Measurements from ENCODE around the gene TEPSIN. TPM values are rescaled to one million over a fixed set of nuclear protein-coding genes. Genes with fewer than 3 reads are reported as not detected.

TEPSIN gene
- total RNA-seq, 4 donors from 2014 or later, result 61.2 to 336 (median 121) TPM

DNA sequence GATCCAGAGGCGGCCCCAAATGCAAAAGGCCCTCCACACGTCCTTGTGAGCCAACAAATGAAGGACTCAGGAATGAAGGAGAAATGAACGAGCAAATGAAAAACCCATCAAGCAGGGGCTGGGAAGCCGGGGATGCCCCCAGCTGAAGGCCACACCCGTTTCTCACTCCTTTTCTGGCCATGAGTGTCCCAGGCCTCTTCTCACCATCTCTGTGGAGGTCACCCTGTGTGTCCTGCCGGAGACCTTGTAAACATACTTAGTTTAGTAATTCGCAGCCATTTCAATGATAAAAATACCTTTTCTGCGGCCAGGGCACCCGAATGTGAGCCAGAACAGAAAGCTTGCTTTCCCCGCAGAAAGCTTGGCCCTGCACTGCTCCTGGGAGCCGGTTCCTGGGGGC lies 51.7 kb downstream of the TEPSIN start:
- H3K4me3 ChIP-seq, result no peak overlapping the region
- TF ChIP-seq POLR2AphosphoS5 (IDR thresholded peaks at IDR 0.05) (no peak), POLR2A (IDR thresholded peaks at IDR 0.05) (no peak), EP300 (IDR thresholded peaks at IDR 0.05; ENCODE audit: low read depth) (no peak)
- TF ChIP-seq, protein P1, sequence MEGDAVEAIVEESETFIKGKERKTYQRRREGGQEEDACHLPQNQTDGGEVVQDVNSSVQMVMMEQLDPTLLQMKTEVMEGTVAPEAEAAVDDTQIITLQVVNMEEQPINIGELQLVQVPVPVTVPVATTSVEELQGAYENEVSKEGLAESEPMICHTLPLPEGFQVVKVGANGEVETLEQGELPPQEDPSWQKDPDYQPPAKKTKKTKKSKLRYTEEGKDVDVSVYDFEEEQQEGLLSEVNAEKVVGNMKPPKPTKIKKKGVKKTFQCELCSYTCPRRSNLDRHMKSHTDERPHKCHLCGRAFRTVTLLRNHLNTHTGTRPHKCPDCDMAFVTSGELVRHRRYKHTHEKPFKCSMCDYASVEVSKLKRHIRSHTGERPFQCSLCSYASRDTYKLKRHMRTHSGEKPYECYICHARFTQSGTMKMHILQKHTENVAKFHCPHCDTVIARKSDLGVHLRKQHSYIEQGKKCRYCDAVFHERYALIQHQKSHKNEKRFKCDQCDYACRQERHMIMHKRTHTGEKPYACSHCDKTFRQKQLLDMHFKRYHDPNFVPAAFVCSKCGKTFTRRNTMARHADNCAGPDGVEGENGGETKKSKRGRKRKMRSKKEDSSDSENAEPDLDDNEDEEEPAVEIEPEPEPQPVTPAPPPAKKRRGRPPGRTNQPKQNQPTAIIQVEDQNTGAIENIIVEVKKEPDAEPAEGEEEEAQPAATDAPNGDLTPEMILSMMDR (IDR thresholded peaks at IDR 0.05), result no peak
- in situ Hi-C loops (cut with MboI; ENCODE audit: low pct_ligation_motif_present in 1 of 4, low pct_unique_long_range_greater_than_20kb in 1 of 4, low sequenced_read_pairs in 3 of 4) (no loop called here), intact Hi-C loops (cut with DNase I; ENCODE audit: low total_unique reads) (no loop called here)
- peaks cover 24% of the 10 kb centered on the region for H3K27me3 ChIP-seq
- DNase-seq, result no peak
- no peaks in the 10 kb centered on the region for H3K36me3 ChIP-seq
- H3K4me1 ChIP-seq, result no peaks in the 10 kb centered on the region
- H3K9me3 ChIP-seq, result no peaks in the 10 kb centered on the region
- 86 to 100% methylated on average over 2 to 11 of the region's 11 CpGs for WGBS, 2 donors (ENCODE audit: low coverage in 1 of 2)
- no peak overlapping the region for H3K27ac ChIP-seq

DNA sequence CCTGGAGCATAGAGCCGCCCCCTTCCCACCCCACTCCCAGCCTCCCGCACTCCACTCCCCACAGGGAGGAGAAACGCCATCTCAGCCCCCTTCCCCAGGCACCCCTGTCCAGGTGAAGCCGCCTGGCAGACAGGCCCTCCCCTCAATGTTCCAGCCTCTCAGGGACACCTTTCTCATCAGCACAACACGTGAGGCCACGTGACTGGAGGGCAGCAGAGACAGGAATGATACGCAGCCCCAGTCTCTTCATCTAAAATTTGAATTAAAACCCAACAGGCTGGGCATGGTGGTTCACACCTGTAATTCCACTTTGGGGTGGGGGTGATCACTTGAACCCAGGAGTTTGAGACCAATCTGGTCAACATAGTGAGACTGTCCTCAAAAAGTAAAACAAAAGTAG lies 52.7 kb downstream of the TEPSIN start:
- no peak overlapping the region for H3K27ac ChIP-seq
- 76 to 80% methylated on average over 1 to 7 of the region's 7 CpGs for WGBS, 2 donors (ENCODE audit: low coverage in 1 of 2)
- H3K36me3 ChIP-seq, result no peaks in the 10 kb centered on the region
- peaks cover 33% of the 10 kb centered on the region for H3K27me3 ChIP-seq
- TF ChIP-seq, protein P1 (IDR thresholded peaks at IDR 0.05), result no peak
- no peak for TF ChIP-seq POLR2AphosphoS5 (IDR thresholded peaks at IDR 0.05)
- no peaks in the 10 kb centered on the region for H3K9me3 ChIP-seq
- in situ Hi-C loops (cut with MboI; ENCODE audit: low pct_ligation_motif_present in 1 of 4, low pct_unique_long_range_greater_than_20kb in 1 of 4, low sequenced_read_pairs in 3 of 4), result no loop called here
- H3K4me3 ChIP-seq, result no peak overlapping the region
- DNase-seq, result no peak
- no peaks in the 10 kb centered on the region for H3K4me1 ChIP-seq
- intact Hi-C loops (cut with DNase I; ENCODE audit: low total_unique reads), result no loop called here

DNA sequence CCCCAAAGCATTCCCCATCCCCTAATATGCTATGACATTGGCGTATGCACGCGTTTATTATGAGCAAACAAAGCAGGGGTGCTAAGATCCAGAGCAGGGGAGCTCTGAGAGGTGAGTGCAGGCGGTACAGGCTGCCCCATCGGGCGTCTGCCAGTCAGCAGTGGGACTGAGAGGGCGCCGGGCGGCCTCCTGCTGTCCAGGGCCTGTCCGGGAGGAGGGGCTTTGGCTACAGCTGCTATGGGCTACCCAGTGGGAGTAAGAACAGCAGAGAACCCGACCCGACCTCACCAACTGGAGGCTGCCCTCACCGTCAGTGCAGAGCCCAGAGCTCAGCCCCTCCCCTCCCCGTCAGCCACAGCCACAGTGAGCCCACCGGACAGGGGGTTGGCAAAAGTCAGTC lies 54.3 kb downstream of the TEPSIN start:
- Histone ChIP-seq H3K27ac (no peak overlapping the region), H3K4me3 (no peak overlapping the region), H3K4me1 (no peaks in the 10 kb centered on the region), H3K9me3 (no peaks in the 10 kb centered on the region), H3K27me3 (peaks cover 33% of the 10 kb centered on the region), H3K36me3 (no peaks in the 10 kb centered on the region)
- 20 to 35% methylated on average over 1 to 15 of the region's 15 CpGs for WGBS, 2 donors (ENCODE audit: low coverage in 1 of 2)
- in situ Hi-C loops (cut with MboI; ENCODE audit: low pct_ligation_motif_present in 1 of 4, low pct_unique_long_range_greater_than_20kb in 1 of 4, low sequenced_read_pairs in 3 of 4), result no loop called here
- DNase-seq, result no peak
- intact Hi-C loops (cut with DNase I; ENCODE audit: low total_unique reads), result no loop called here
- TF ChIP-seq POLR2AphosphoS5 (IDR thresholded peaks at IDR 0.05) (no peak), POLR2A (IDR thresholded peaks at IDR 0.05) (no peak), EP300 (IDR thresholded peaks at IDR 0.05; ENCODE audit: low read depth) (no peak)
- TF ChIP-seq, protein P1 (IDR thresholded peaks at IDR 0.05), result no peak

DNA sequence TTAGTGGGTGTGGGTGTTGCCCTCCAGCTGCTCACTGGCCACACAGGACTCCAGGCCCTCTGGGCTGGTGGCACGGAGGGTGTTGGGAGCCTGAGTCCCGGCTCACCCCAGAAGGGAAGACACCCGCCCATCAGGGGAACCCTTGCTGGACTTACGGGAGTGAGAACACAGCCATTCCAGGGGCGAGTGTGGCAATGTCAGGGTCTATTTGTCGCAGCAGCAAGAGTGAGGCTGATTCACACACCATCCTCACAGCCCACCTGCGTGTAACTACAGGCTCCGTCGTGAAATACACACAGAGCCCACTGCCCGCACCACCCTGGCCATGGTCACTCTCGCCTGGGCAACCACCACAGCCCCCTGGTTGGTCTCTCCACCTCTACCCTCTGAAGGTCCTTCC lies 55.0 kb downstream of the TEPSIN start:
- intact Hi-C loops (cut with DNase I; ENCODE audit: low total_unique reads) (no loop called here), in situ Hi-C loops (cut with MboI; ENCODE audit: low pct_ligation_motif_present in 1 of 4, low pct_unique_long_range_greater_than_20kb in 1 of 4, low sequenced_read_pairs in 3 of 4) (no loop called here)
- TF ChIP-seq POLR2A (IDR thresholded peaks at IDR 0.05), result no peak
- no peak for TF ChIP-seq EP300 (IDR thresholded peaks at IDR 0.05; ENCODE audit: low read depth)
- TF ChIP-seq, protein P1 (IDR thresholded peaks at IDR 0.05), result no peak
- no peak for TF ChIP-seq POLR2AphosphoS5 (IDR thresholded peaks at IDR 0.05)
- WGBS, 2 donors (ENCODE audit: low coverage in 1 of 2), result 88% methylated on average over 11 of the region's 11 CpGs; no CpG with 5 or more reads in 1 of the 2 donors
- H3K4me3 ChIP-seq, result no peak overlapping the region
- H3K4me1 ChIP-seq, result no peaks in the 10 kb centered on the region
- no peak overlapping the region for H3K27ac ChIP-seq
- no peak for DNase-seq
- no peaks in the 10 kb centered on the region for H3K36me3 ChIP-seq
- peaks cover 33% of the 10 kb centered on the region for H3K27me3 ChIP-seq
- no peaks in the 10 kb centered on the region for H3K9me3 ChIP-seq

Measured in transverse colon (tissue), 4 donors.